GM18499 (cell line): ENCODE results near the gene UBE2O.

Source experiments
- ATAC-seq: cut with Tn5 transposase; IDR thresholded peaks from one replicate; pipeline ENCODE4 v1.9.1; 2021; ENCODE audit warnings: moderate number of reproducible peaks; ENCODE audit not compliant: insufficient read depth, unreplicated experiment

Gene UBE2O

DNA sequence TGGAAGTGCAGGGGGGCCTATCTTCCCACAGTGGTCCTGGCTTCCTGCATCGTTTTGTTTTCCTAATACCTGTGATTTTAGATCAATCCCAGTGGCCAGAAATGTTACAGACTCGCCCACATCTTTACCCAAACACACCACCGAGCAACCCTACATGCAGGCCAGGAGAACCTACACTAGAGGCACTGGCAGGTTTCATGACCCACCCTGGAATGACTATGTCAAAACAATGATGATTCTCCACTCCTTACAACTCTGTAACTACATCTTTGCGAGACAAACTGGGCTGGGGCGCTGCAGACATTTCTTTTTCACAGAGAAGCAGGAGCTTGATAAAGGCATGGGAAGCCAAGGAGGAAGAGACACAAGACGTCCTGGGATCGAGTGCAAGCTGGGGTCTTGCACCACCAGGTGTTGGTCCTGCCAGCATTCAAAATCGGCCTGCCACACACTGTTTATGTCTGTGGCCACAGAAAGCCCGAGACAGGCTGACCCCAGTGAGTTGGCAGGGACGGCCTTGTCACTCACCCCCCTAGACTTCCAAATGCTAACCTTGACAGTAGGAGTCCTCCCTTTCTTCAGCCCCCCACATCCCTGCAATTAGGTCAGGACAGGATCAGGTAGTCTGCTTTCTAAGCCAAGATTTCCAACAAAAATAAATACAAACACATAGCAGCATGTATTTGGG, 32.5 kb downstream of the UBE2O start:
- ATAC-seq: no peak

GRCh38 chr17:76419576-76420260, 33.2 kb downstream of the UBE2O start:
- no peak for ATAC-seq

DNA sequence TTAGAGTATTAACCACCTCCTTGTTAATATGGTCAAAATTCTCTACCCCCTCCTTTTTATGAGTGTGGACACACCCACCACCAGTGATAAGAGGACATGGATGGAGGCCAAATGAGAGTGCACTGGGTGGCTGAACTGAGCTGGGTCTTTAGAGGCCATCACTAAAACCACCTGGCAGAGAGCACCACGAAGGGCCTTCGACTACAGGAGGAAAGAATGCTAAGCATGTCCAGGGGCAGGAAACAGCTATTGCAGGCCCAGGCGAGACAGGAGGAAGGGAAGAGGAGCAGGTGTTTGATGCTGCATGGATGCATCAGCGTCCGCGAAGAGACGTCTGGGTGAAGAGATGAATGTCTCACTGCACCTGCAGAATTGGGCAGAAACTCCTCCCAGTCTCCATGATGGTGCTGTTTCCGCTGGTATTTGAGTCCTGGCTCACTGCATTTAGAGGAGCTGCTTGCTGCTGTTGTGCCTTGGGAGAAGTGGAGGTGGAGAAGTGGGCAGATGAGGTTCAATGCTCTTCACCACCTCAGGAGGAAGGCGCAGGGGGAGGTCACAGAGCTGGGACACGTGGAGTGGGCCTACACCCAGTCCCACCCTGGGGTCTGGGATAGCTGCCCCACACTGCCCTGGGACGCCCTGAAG, 35.3 kb downstream of the UBE2O start:
- no peak for ATAC-seq

DNA sequence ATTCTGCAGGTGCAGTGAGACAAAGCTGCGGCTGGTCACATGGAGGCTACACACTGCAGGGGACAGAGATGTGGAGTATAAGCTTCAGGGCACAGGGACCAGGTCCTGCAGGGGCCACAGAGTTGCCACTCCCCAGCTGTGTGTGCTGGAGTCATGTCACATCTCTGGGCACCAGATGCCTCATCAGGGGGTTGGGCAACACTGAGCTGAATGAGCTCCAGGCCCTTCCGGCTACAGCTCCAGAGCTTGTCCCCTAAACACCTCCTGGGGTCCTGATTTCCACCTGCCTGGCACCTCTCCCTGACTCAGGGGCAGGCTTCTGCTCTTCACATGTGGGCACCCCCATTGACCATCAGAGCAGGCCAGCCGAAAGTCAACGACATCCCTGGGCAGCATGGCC, 36.1 kb downstream of the UBE2O start:
- no peak for ATAC-seq

DNA sequence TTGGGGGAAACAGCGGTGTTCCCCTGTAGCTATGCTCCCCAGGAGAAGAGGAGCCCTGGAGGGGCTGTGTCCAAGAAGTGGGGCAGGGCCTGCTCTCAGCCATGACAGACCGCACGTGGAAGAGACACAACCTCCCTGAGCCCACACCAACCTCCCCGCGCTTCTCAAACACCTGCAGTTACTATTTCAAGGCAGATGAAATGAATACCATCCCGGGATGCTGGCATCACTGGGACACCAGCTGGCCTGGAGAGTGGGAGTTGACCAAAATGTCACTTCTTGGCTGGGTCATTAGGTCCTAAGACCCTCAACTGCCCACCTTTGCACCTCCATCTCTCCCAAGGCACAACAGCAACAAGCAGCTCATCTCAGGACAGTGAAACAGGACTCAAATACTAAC, 36.5 kb downstream of the UBE2O start:
- no peak for ATAC-seq

DNA sequence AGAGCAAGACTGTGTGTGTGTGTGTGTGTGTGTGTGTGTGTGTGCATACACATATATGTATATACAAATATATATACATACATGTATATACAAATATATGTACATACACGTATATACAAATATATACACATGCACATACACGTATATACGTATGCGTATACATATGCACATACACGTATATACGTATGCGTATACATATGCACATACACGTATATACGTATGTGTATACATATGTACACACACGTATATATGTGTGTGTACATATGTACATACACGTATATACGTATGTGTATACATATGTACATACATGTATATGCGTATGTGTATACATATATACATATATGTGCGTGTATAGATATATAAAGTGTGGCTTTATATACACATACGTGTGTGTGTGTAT, 37.2 kb downstream of the UBE2O start:
- no peak for ATAC-seq

- ATAC-seq: no peak
Observed at GRCh38 chr17:76414334-76415295, 38.3 kb downstream of the UBE2O start.

DNA sequence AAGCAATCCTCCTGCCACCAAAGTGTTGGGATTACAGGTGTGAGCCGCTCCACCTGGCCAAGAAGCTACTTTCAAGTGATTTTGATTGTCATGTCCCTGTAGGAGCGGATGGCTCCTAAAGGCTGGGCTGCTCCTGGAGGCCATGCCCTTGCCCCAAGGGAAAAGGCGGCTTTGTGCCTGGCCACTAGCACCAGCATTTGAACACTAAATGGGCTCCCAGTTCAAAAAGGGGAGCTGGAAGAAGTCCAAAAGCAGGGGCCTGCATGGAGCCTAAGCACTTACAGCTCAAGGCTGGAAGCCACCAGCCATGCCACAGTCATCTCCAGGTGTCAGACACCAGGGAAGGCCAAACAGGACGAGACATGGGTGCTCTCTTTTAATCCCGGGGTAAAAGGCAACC, 41.7 kb downstream of the UBE2O start:
- ATAC-seq: no peak

GRCh38 chr17:76410328-76410965, 42.5 kb downstream of the UBE2O start:
- no peak for ATAC-seq

GRCh38 chr17:76408037-76408849, 44.7 kb downstream of the UBE2O start:
- no peak for ATAC-seq

DNA sequence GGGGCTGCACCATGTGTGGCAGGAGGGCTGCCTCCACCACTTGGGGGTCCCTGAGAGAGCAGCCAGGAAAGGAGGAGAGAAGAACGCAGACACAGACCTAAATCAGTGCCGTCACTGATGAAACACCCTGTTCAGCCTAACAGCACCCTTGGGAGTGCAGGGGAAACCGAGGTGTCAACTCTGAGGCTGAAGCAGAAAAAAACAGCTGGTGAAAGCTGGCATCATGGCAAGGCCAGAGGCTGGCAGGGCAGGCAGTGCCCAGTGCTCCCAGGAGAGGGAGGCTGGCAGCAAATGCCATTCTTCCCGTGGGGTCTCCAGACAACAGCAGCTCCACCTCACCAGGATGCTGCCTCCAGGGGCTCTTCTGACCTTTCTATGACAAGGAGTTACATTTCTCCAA, 45.4 kb downstream of the UBE2O start:
- ATAC-seq: no peak

DNA sequence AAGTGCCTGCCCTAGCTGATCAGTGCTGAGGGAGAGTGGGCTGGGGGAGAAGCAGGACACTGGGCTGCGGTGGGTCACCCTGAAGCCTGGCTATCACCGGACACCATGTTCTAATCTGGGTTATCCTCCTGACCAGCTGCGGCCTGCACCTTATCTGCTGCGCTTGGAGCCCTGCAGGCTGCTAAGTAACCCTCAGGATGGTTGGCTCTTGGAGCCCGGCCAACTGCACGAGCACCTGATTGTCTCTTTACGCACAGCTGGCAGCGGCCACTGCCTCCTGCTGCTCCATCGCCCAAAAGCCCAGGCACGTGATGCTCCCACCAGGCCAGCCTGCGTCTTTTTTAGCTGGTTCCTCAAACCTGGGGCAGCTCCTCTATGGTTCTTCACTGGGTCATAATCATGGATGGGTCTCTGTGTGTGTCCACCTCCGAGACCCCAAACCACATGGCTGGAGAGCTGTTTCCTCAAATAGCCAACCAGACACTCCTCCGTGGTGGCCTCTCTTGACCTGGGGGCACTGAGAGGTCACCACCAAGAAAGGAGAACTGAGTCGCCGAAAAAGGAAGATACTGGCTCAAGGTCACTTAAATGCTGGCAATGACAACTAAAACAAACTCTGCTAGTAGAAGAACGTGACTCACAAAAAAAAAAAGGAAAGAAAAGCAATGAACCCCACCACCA, 46.8 kb downstream of the UBE2O start:
- no peak for ATAC-seq

- no peak for ATAC-seq
Observed at GRCh38 chr17:76405607-76405966, 47.4 kb downstream of the UBE2O start.

DNA sequence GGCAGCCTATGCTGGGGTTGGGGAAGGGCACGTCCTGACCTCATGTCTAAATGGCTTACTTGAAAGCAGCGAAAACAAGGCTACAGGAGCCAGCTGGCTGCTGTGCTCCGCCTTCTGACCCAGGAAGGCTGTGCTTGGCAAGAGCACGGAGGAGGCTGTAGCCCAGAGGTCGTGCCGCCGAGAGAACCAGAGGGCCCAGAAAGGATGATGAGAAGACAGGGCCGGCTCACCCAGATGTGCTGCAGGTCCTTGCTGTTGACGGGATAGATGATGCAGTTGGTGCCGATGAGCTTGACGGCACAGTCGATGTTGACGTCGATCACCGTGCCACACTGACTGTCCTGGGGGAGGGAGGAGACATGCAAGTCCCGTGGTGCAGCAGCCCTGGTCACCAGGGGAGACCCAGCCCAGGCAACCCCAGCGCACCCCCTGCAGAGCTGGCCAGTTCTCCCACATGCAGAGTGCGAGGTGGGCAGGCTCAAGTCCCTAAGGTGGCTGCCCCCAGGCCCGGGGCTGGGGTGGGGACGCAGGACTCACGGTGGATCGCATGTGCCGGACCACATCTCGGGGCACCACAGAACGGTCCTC, 47.9 kb downstream of the UBE2O start:
- no peak for ATAC-seq

- no peak for ATAC-seq
Observed at GRCh38 chr17:76404256-76404655, 48.7 kb downstream of the UBE2O start.

DNA sequence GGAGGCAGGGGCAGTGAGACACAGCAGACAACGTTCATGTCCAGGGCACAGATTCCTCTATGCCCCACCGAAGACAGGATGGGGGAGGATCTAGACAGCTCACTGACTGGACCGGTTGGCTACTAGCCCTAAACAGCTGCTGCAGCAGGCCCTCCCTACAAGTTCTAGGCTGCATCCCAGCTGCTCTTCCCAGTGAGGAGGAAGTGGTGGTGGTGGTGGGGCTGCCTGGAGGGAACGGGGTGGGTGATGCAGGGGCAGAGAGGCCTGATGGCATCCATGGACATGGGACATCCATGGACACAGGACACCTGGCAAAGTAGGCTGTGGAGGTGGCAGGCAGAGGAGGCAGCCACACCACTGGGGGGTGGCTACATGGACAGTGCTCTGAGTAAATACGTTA, 50.2 kb downstream of the UBE2O start:
- ATAC-seq: no peak

GRCh38 chr17:76399175-76400172, 53.5 kb downstream of the UBE2O start:
- no peak for ATAC-seq
